GM12878 (cell line): ENCODE results near the gene CASK. TPM values are rescaled to one million over a fixed set of nuclear protein-coding genes. Genes with fewer than 3 reads are reported as not detected.
"Not testable (repeated sequence)": the region's sequence is repeated elsewhere in the genome, so short reads cannot be mapped to it uniquely, and the experiment has no call there.

Experiments
- ATAC-seq: fragments of 200-7000 bp; cut with Tn5 transposase; 3 replicates; pipeline ENCODE4 v1.9.1; 2020; ENCODE audit warnings: mild to moderate bottlenecking, moderate library complexity
- BruUV-seq: library from RNA; stranded (reverse); fragments of 400-500 nt; replicated peaks from 2 replicates; lab custom pipeline; 2021; lab: Mats Ljungman, UMichigan
- CTCF ChIA-PET: fragments of 300-600 bp; sonication (Branson Sonifier 250); formaldehyde crosslinking; extraction: SDS; loops from one replicate; lab custom pipeline; 2021; ENCODE audit warnings: inconsistent platforms; lab: Yijun Ruan, JAX
- POLR2A ChIA-PET: fragments of 350-600 bp; formaldehyde crosslinking; extraction: SDS; loops from one replicate; lab custom pipeline; 2021; ENCODE audit warnings: inconsistent platforms; lab: Charles Lee
- RAD21 ChIA-PET: fragments of 300-600 bp; sonication (Branson Sonifier 250); formaldehyde crosslinking; loops from one replicate; lab custom pipeline; 2023; ENCODE audit warnings: antibody characterized with exemption; ENCODE audit not compliant: unreplicated experiment; lab: Charles Lee
- SMC1A ChIA-PET: fragments of 300-600 bp; sonication (Branson Sonifier 250); formaldehyde crosslinking; loops from one replicate; lab custom pipeline; 2023; ENCODE audit not compliant: unreplicated experiment, uncharacterized antibody; lab: Charles Lee
- DNase-seq: peaks from one replicate; pipeline ENCODE4 v3.0.0-alpha.2; 2011; ENCODE audit warnings: low read depth, low spot score
- FAIRE-seq: peaks from 3 replicates; lab custom pipeline; 2011; peaks lifted over from hg19 to GRCh38; lab: Jason Lieb, UNC
- H2AFZ ChIP-seq: 2 replicates; pipeline ENCODE4 v1.6.0; 2011; ENCODE audit warnings: low read depth, low read length, control low read depth; ENCODE audit not compliant: control insufficient read depth
- H3K27ac ChIP-seq: 2 replicates; pipeline ENCODE4 v1.5.1; 2011; ENCODE audit warnings: control low read depth; ENCODE audit not compliant: control insufficient read depth, insufficient read depth
- H3K27me3 ChIP-seq, 2 experiments: replicated peaks in 1 of 2; 2 replicates each; pipeline versions ENCODE4 v1.6.0 to v1.6.1; 2011; ENCODE audit warnings: low read length in 1 of 2; ENCODE audit not compliant: control insufficient read depth in 2 of 2, insufficient read depth in 2 of 2
- H3K36me3 ChIP-seq, 2 experiments: 2 replicates each; pipeline ENCODE4 v1.5.1; 2011; ENCODE audit warnings: low read length in 1 of 2; ENCODE audit not compliant: control insufficient read depth in 2 of 2, insufficient read depth in 2 of 2
- H3K4me1 ChIP-seq: 2 replicates; pipeline ENCODE4 v1.6.1; 2011; ENCODE audit warnings: mild to moderate bottlenecking, low read length, moderate library complexity, mixed read lengths; ENCODE audit not compliant: control insufficient read depth, insufficient read depth
- H3K4me2 ChIP-seq: 2 replicates; pipeline ENCODE4 v1.6.0; 2011; ENCODE audit warnings: control low read depth; ENCODE audit not compliant: control insufficient read depth, insufficient read depth
- H3K4me3 ChIP-seq: fragments of 200-600 bp; sonication (generic); 2 replicates; pipeline ENCODE4 v1.5.1; 2016
- H3K79me2 ChIP-seq: 2 replicates; pipeline ENCODE4 v1.6.0; 2011; ENCODE audit warnings: low read length; ENCODE audit not compliant: control insufficient read depth, insufficient read depth
- H3K9ac ChIP-seq: 2 replicates; pipeline ENCODE4 v1.8.0; 2011; ENCODE audit warnings: low read length, control low read depth, mixed read lengths; ENCODE audit not compliant: control insufficient read depth, insufficient read depth
- H3K9me3 ChIP-seq: replicated peaks from 3 replicates; pipeline ENCODE4 v1.5.1; 2011; ENCODE audit warnings: mild to moderate bottlenecking, low read length; ENCODE audit not compliant: control insufficient read depth, insufficient read depth
- H4K20me1 ChIP-seq: 2 replicates; pipeline ENCODE4 v1.6.0; 2011; ENCODE audit not compliant: control insufficient read depth, insufficient read depth
- BMI1 ChIP-seq: fragments of 450-650 bp; IDR thresholded peaks from 2 replicates; pipeline ENCODE4 v1.6.1; 2016; ENCODE audit warnings: mild to moderate bottlenecking, moderate library complexity, borderline replicate concordance
- CEBPZ ChIP-seq: fragments of 150-350 bp; IDR thresholded peaks from 2 replicates; pipeline ENCODE4 v1.6.1; 2016; ENCODE audit warnings: low read depth, low read length
- ELK1 ChIP-seq: IDR thresholded peaks from 2 replicates; pipeline ENCODE4 v1.6.1; 2012; ENCODE audit warnings: low read depth, low read length, improper control_type of control experiment
- MTA2 ChIP-seq: fragments of 450-650 bp; IDR thresholded peaks from 2 replicates; pipeline ENCODE4 v1.6.1; 2016; ENCODE audit warnings: low read depth, mild to moderate bottlenecking, moderate library complexity
- NFIC ChIP-seq: IDR thresholded peaks from 2 replicates; pipeline ENCODE4 v1.6.1; 2012; ENCODE audit warnings: low read depth, mild to moderate bottlenecking, inconsistent platforms, low read length, moderate library complexity
- POLR2A ChIP-seq: IDR thresholded peaks from 2 replicates; pipeline ENCODE4 v1.6.1; 2011; ENCODE audit warnings: low read depth, mild to moderate bottlenecking, low read length
- SPI1 ChIP-seq: IDR thresholded peaks from 2 replicates; pipeline ENCODE4 v1.6.1; 2011; ENCODE audit warnings: low read depth, mild to moderate bottlenecking, low read length, moderate library complexity, borderline replicate concordance; ENCODE audit not compliant: insufficient read depth
- WGBS: methylation state at CpG from one replicate; pipeline ENCODE4 v1.1.6; 2016; ENCODE audit warnings: low lambda C conversion rate; ENCODE audit not compliant: insufficient replicate concordance, insufficient coverage; ENCODE audit errors: missing lambda C conversion rate; 5-methylcytosine and 5-hydroxymethylcytosine counted together
- in situ Hi-C: fragments of 300-500 bp; cut with MboI; formaldehyde crosslinking; loops from 9 replicates; pipeline ENCODE4 v1.14.3; 2018; ENCODE audit warnings: mixed read lengths
- intact Hi-C: fragments of 100-400 bp; cut with micrococcal nuclease; formaldehyde crosslinking; loops from one replicate; pipeline ENCODE4 v1.14.2; 2022; ENCODE audit not compliant: unreplicated experiment
- polyA plus RNA-seq, 11 experiments: library from polyadenylated mRNA; depleted of rRNA in 4 of 11; unstranded in 6 of 11; stranded (reverse) in 5 of 11; fragments of >200 nt; fragmentation: Nextera tagmentation in 4 of 11; fragmentation: Illumina TruSeq in 1 of 11; extraction: Ambion mirVana in 4 of 11; extraction: Trizol in 1 of 11; gene quantifications; 1 replicate in 1 of 11; 2 replicates in 10 of 11; pipeline versions ENCODE4 v1.2.1 to v1.2.3, GENCODE V29; 2011 to 2016; ENCODE audit warnings: inconsistent platforms in 2 of 11, missing spikeins in 2 of 11, low read depth in 1 of 11
- total RNA-seq, 4 experiments: library from RNA; depleted of rRNA in 3 of 4; stranded (reverse); fragments of >200 nt in 3 of 4; fragmentation: Illumina TruSeq in 1 of 4; extraction: Trizol in 1 of 4; gene quantifications; 2 replicates each; pipeline versions ENCODE4 v1.2.1 to v1.2.3, GENCODE V29; 2013 to 2021

CASK gene
- total and polyA plus RNA-seq, 10 of the 15 experiments (the other 5 are each of a cell fraction or from before 2014, with no cell fraction given) = 0.60 to 45.9 (median 4.8) TPM

- TF ChIP-seq CEBPZ (no peak), SPI1 (no peak), BMI1 (no peak), ELK1 (no peak), MTA2 (no peak), NFIC (0 out of 2 replicates have a peak, but pooled peaks have one; percentile 39), POLR2A (no peak)
Observed at GRCh38 chrX:41720125-41720779, 203.1 kb downstream of the CASK start (continued).

GRCh38 chrX:41719610-41720009 is 203.7 kb downstream of the CASK start:
- not testable (repeated sequence) for H3K4me3 ChIP-seq, H3K79me2 ChIP-seq
- CTCF ChIA-PET = interaction anchor here (0.8 to 1.3 kb wide), 2 partner anchors 14 to 20 kb away, joined by 3 to 6 read pairs; no protein-coding TSS in a partner anchor

More at GRCh38 chrX:41719610-41720009, 203.7 kb downstream of the CASK start:
- H3K36me3 ChIP-seq, BruUV-seq, ATAC-seq, FAIRE-seq, H3K9ac ChIP-seq, H3K4me2 ChIP-seq, H3K27me3 ChIP-seq, in situ Hi-C loops, DNase-seq, H3K27ac ChIP-seq, H2AFZ ChIP-seq, H4K20me1 ChIP-seq, H3K9me3 ChIP-seq: not testable (repeated sequence)
- WGBS = 85% methylated on average over 6 of the region's 6 CpGs
- peaks cover 28% of the 10 kb centered on the region for H3K4me1 ChIP-seq
- ChIA-PET SMC1A (interaction anchor here (1.1 to 2.0 kb wide), 4 partner anchors 9 to 15 kb away, joined by 3 to 8 read pairs (median 4); no protein-coding TSS in a partner anchor), POLR2A (interaction anchor here (0.7 to 1.2 kb wide), 2 partner anchors 12 to 52 kb away, joined by 3 read pairs; no protein-coding TSS in a partner anchor), RAD21 (interaction anchor here (0.6 to 1.4 kb wide), 4 partner anchors 9 to 466 kb away, joined by 3 to 5 read pairs (median 4); no protein-coding TSS in a partner anchor)
- intact Hi-C loops = loop anchor here (1.0 to 5.0 kb wide), 3 partner anchors 13 to 47 kb away; no protein-coding TSS in a partner anchor
